Measurements from ENCODE around the gene NOLC1.
"Not testable (repeated sequence)": the region's sequence is repeated elsewhere in the genome, so short reads cannot be mapped to it uniquely, and the experiment has no call there.

Gene NOLC1

DNA sequence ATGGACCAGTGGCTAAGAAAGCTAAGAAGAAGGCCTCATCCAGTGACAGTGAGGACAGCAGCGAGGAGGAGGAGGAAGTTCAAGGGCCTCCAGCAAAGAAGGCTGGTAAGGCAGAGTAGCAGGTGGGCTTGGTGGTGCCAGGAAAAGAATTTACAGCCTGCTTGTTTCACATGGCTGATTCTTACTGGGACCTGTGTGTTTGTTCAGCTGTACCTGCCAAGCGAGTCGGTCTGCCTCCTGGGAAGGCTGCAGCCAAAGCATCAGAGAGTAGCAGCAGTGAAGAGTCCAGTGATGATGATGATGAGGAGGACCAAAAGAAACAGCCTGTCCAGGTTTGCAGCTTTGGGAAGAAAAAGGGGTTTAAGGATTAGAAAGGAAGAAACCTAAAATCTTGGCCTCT, 5.0 kb downstream of the NOLC1 start:
- DNase-seq = no peak

- no peak for DNase-seq
Measured at GRCh38 chr10:102159051-102159597, 6.9 kb downstream of the NOLC1 start.

GRCh38 chr10:102159831-102160230, 7.6 kb downstream of the NOLC1 start:
- DNase-seq = no peak

GRCh38 chr10:102163342-102163989, 11.3 kb downstream of the NOLC1 start:
- DNase-seq = no peak

- no peak for DNase-seq
Measured at GRCh38 chr10:102167861-102168260, 15.7 kb downstream of the NOLC1 start.

DNA sequence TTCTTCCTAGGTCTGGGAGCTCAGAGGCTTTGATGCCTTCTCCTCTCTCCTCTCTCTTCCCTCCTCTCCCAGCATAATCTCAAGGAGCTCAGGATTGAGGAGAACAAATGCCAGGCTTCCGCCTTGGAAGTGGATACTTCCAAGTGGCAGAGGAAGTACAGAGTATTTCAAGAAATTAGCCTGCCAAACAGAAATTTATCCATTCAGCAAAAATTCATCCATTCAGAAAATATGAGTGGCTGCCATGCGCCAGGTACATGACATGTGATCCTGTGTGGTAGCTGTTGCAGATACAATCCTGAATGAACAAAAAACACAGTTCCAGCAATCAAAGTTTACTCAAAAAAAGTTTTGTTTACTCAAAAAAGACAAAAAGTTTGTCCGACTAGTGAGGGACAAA, 18.4 kb downstream of the NOLC1 start:
- DNase-seq = no peak

DNA sequence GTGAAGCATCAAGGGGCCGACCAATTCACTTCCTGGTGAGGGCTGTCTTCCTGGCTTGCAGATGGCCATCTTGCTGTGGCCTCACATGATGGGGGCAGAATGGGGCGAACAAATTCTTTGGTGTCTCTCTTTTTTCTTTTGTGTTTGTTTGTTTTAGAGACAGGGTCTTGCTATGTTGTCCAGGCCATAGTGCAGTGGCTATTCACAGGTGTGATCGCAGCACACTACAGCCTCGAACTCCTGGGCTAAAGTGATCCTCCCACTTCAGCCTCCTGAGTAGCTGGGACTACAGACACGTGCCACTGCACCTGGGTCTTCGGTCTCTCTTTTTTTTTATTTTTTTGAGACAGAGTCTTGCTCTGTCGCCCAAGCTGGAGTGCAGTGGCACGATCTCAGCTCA, 20.1 kb downstream of the NOLC1 start:
- DNase-seq = no peak

GRCh38 chr10:102175415-102175814, 23.2 kb downstream of the NOLC1 start:
- DNase-seq = no peak

DNA sequence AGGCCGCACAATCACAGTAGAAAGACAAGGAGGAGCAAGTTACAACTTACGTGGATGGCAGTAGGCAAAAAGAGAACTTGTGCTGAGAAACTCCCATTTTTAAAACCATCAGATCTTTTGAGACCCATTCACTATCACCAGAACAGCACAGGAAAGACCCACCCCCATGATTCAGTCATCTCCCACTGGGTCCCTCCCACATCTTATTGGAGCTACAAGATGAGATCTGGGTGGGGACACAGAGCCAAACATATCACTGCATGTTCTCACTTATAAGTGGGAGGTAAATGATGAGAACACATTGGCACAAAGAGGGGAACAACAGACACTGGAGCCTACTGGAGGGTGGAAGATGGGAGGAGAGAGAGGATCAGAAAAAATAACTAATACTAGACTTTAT, 32.4 kb downstream of the NOLC1 start:
- DNase-seq = no peak

- DNase-seq = no peak
Measured at GRCh38 chr10:102185272-102185671, 33.1 kb downstream of the NOLC1 start.

GRCh38 chr10:102185811-102186527, 33.8 kb downstream of the NOLC1 start:
- DNase-seq = no peak

- DNase-seq = no peak
Measured at GRCh38 chr10:102188298-102188940, 36.2 kb downstream of the NOLC1 start.

DNA sequence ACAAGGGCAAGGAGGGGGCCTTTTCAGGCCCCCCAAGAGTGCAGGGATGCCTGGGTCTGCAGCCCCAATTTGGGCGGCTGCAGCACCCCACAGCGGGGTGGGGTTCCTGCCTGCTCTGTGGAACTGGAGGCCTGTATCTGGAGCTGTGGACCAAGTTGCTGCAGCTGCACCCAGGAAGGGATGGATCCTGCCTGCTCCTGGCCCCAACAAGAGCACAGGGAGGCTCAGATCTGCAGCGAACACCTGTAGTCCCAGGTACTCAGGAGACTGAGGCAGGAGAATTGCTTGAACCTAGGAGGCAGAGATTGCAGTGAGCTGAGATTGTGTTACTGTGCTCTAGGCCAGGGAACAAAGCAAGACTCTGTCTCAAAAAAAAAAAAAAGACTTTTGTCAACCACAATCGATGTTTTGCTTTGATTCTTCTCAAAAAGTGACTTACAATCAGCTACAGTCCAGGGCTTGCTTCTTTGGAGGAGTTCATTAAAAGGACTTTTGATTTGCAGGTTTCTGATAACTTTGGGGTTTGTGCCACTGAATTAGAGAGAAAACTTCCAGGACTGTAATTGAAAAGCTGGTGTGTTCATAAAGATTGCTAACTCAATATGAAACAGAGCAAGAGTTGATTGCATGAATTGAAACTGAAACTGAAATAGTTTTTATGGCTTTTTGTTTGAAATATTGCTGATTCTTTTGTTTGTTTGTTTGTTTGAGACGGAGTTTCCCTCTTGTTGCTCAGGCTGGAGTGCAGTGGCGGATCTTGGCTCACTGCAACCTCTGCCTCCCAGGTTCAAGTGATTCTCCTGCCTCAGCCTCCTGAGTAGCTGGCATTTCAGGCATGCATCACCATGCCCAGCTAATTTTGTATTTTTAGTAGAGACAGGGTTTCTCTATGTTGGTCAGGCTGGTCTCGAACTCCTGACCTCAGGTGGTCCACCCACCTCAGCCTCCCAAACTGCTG, 37.0 kb downstream of the NOLC1 start:
- DNase-seq = not testable (repeated sequence)

DNA sequence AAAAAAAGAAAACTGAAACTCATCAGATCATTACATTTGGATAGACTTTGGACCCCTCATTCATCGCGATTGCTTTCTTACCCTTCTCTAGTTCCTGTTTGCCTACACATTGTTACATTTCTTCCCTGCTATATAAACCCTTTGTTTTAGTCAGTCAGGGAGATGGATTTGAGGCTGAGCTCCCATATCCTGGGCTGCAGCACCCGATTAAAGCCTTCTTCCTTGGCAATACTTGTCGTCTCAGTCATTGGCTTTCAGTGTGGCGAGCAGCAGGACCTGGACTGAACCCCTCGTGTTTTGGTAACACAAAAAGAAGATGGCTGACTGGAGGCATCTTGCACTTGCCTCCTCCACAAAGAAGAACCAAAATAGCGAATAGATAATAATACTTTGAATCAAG, 39.8 kb downstream of the NOLC1 start:
- DNase-seq = no peak

DNA sequence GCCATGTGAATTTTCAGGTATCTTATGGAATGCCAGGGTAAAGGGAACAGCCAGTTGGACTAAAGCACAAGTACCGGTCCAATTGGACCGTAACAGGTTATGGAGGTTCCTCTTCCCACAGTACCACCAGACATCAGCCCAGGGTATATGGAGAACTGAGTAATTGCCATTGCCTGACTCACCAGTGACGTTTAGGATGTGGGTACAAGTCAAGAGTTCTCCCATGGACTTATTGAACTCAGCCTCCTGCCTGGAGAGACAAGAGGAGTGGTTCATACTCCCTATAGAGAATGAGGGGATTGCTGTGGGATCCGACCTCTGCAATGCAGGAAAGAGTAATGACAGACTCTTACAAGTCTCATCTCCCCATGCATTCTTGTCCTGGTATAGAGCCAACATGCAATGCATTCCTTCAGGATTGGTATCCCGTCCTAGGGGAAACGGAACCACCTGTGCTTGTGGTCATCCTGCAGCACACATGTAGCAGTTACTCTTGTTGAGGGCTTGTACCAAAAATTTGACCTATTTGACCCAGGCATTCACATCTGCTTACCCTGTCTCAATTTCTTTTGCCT, 43.2 kb downstream of the NOLC1 start:
- DNase-seq = no peak

DNA sequence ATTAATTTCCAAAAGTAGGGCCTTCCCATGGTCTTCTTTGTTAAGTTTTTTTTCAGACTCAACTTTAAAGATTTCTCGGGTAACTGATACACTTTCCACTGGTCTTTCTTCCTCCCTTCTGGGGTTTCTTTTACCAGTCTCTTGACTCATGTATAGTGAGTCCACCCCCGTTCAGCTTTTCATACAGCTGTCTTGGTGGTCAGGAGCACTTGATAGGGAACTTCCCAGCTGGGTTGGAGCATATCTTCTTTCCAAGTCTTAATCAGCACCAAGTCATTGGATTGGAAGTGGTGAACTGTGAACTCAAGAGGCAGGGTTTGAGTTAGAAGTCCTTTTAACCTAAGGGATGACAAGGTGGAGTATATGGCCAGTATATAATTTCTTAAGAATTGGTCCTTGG, 44.7 kb downstream of the NOLC1 start:
- no peak for DNase-seq

- no peak for DNase-seq
Measured at GRCh38 chr10:102198027-102198426, 45.8 kb downstream of the NOLC1 start.

DNA sequence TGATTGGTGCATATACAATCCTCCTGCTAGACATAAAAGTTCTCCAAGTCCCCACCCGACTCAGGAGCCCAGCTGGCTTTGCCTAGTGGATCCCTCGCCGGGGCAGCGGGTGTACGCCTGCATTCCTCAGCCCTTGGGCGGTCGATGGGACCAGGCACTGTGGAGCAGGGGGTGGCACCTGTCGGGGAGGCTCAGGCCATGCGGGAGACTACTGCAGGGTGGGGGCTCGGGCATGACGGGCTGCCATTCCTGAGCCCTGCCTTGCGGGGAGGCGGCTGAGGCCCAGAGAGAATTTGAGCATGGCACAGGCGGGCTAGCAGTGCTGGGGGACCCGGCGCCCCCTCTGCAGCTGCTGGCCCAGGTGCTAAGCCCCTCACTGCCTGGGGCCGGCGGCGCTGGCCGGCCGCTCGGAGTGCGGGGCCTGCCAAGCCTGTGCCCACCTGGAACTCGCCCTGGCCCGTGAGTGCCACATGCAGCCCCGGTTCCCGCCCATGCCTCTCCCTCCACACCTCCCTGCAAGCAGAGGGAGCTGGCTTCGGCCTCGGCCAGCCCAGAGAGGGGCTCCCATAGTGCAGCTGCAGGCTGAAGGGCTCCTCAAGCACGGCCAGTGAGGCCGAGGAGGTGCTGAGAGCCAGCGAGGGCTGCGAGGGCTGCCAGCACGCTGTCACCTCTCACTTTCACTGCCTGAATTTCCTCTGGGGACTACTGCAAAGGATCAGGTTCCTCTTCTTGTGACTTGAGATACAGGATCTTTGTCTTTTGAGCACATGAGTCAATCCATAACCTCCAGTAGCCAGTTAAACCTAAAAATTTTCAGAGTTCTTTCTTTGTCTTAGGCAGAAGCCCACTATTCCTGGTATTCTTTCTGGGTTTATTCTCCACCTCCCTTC, 48.8 kb downstream of the NOLC1 start:
- no peak for DNase-seq

DNA sequence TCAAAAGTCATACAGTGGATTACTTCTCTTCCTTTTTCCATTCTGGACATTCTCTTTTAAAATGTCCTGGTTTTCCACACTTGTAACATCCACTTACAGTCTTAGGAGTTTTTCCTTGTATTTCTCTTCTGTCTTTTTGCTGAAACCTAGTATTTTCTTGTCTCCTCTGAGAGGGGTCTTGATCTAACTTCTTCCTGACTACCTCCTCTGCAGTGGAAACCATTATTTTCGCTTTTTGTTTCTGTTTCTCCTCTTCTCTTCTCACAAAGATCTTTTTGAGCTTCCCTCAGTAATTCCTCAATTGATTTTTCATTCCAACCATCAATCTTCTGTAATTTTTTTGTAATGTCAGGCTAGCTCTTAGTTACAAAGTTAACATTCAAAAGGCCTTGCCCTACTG, 50.2 kb downstream of the NOLC1 start:
- DNase-seq = no peak

GRCh38 chr10:102208311-102209035, 56.3 kb downstream of the NOLC1 start:
- DNase-seq = no peak

Data from activated gamma-delta T cell (primary cell).